NCI-H748 treated with DMSO at 0.1 percent for 48 hours (cell line): ENCODE results near the gene THSD7A.

Experiments
- DNase-seq: peaks from one replicate; lab custom pipeline; 2025; lab: John Stamatoyannopoulos, UW

Gene THSD7A

GRCh38 chr7:11817111-11817740 lies 14.8 kb downstream of the THSD7A start:
- DNase-seq, result no peak

- DNase-seq, result no peak
These were observed 20.3 kb downstream of the THSD7A start for GRCh38 chr7:11811709-11812108.

GRCh38 chr7:11810043-11810625 lies 21.9 kb downstream of the THSD7A start:
- DNase-seq, result no peak

GRCh38 chr7:11807000-11807399 lies 25.0 kb downstream of the THSD7A start:
- no peak for DNase-seq

- DNase-seq, result no peak
These were observed 27.4 kb downstream of the THSD7A start for GRCh38 chr7:11804621-11805020.

- no peak for DNase-seq
These were observed 36.8 kb downstream of the THSD7A start for GRCh38 chr7:11795231-11795630.

- DNase-seq, result no peak
These were observed 39.8 kb downstream of the THSD7A start for GRCh38 chr7:11792166-11792565.

- no peak for DNase-seq
These were observed 43.4 kb downstream of the THSD7A start for GRCh38 chr7:11788568-11788967.

- DNase-seq, result no peak
These were observed 44.5 kb downstream of the THSD7A start for GRCh38 chr7:11787534-11787933.

- DNase-seq, result no peak
These were observed 45.8 kb downstream of the THSD7A start for GRCh38 chr7:11786186-11786585.

GRCh38 chr7:11784769-11785536 lies 47.0 kb downstream of the THSD7A start:
- DNase-seq, result no peak

- DNase-seq, result no peak
These were observed 51.9 kb downstream of the THSD7A start for GRCh38 chr7:11779864-11780674.

- DNase-seq, result no peak
These were observed 56.0 kb downstream of the THSD7A start for GRCh38 chr7:11776039-11776438.

- peak; percentile 36 for DNase-seq
These were observed 56.6 kb downstream of the THSD7A start for GRCh38 chr7:11775401-11775800.

GRCh38 chr7:11768263-11768662 lies 63.7 kb downstream of the THSD7A start:
- no peak for DNase-seq

- DNase-seq, result no peak
These were observed 64.8 kb downstream of the THSD7A start for GRCh38 chr7:11767148-11767547.

- peak; percentile 93 for DNase-seq
These were observed 71.6 kb downstream of the THSD7A start for GRCh38 chr7:11760372-11760771.

- DNase-seq, result no peak
These were observed 73.3 kb downstream of the THSD7A start for GRCh38 chr7:11758627-11759111.

- DNase-seq, result no peak
These were observed 74.8 kb downstream of the THSD7A start for GRCh38 chr7:11757153-11757552.

- DNase-seq, result no peak
These were observed 77.1 kb downstream of the THSD7A start for GRCh38 chr7:11754933-11755332.

- DNase-seq, result no peak
These were observed 77.9 kb downstream of the THSD7A start for GRCh38 chr7:11754123-11754522.

GRCh38 chr7:11753433-11753832 lies 78.6 kb downstream of the THSD7A start:
- no peak for DNase-seq
